Activated B cell treated with CpG ODN at 0.5 μM for 24 hours (primary cell): ENCODE results near the gene LPAR1. TPM values are rescaled to one million over a fixed set of nuclear protein-coding genes. Genes with fewer than 3 reads are reported as not detected.

ENCODE experiments used
- ATAC-seq: fragments of 200-7000 bp; cut with Tn5 transposase; one replicate; pipeline ENCODE4 v1.10.0; 2021; ENCODE audit warnings: low read depth, mild to moderate bottlenecking, moderate library complexity
- CTCF ChIA-PET: fragments of 350-600 bp; sonication (Branson Sonifier 250); formaldehyde crosslinking; loops from one replicate; lab custom pipeline; 2021; ENCODE audit warnings: antibody characterized with exemption; lab: Charles Lee
- POLR2A ChIA-PET: fragments of 350-600 bp; sonication (Branson Sonifier 250); formaldehyde crosslinking; loops from one replicate; lab custom pipeline; 2021; ENCODE audit warnings: antibody characterized with exemption; lab: Charles Lee
- DNase-seq: peaks from one replicate; pipeline ENCODE4 v3.0.0; 2022
- H3K27ac Mint-ChIP-seq: one replicate; pipeline ENCODE4 v1.8.0; 2020; ENCODE audit warnings: mixed read lengths
- H3K27me3 Mint-ChIP-seq: one replicate; pipeline ENCODE4 v1.8.0; 2021; ENCODE audit warnings: mixed read lengths
- H3K36me3 Mint-ChIP-seq: one replicate; pipeline ENCODE4 v1.8.0; 2021; ENCODE audit warnings: low read depth, mixed read lengths
- H3K4me1 Mint-ChIP-seq: one replicate; pipeline ENCODE4 v1.8.0; 2021; ENCODE audit warnings: mixed read lengths
- H3K4me3 Mint-ChIP-seq: one replicate; pipeline ENCODE4 v1.8.0; 2020; ENCODE audit warnings: mild to moderate bottlenecking, mixed read lengths
- H3K9me3 Mint-ChIP-seq: one replicate; pipeline ENCODE4 v1.8.0; 2020; ENCODE audit warnings: mixed read lengths
- CTCF ChIP-seq: fragments of 200-600 bp; IDR thresholded peaks from one replicate; pipeline ENCODE4 v1.8.0; 2022; ENCODE audit warnings: antibody characterized with exemption, mild to moderate bottlenecking
- intact Hi-C: fragments of 100-400 bp; cut with micrococcal nuclease; formaldehyde crosslinking; loops from one replicate; pipeline ENCODE4 v1.15.1; 2024
- total RNA-seq: library from RNA; stranded (reverse); gene quantifications from 2 replicates; pipeline ENCODE4 v1.2.3, GENCODE V29; 2022

LPAR1 gene
- total RNA-seq, 1 donor from 2014 or later, result not detected

GRCh38 chr9:110936719-110937452 lies 101.4 kb downstream of the LPAR1 start:
- peaks cover 4% of the 10 kb centered on the region for H3K9me3 Mint-ChIP-seq
- no peak overlapping the region for H3K4me3 Mint-ChIP-seq
- TF ChIP-seq CTCF, result no peak
- ATAC-seq (no peak), DNase-seq (no peak)
- H3K36me3 Mint-ChIP-seq, result no peaks in the 10 kb centered on the region
- H3K4me1 Mint-ChIP-seq, result peaks cover 5% of the 10 kb centered on the region
- H3K27ac Mint-ChIP-seq, result no peak overlapping the region
- intact Hi-C loops, result no loop called here
- peaks cover 2% of the 10 kb centered on the region for H3K27me3 Mint-ChIP-seq
- ChIA-PET CTCF (no interaction called here), POLR2A (no interaction called here)

- Mint-ChIP-seq H3K4me1 (peaks cover 5% of the 10 kb centered on the region), H3K36me3 (no peaks in the 10 kb centered on the region), H3K27me3 (peaks cover 2% of the 10 kb centered on the region), H3K27ac (no peak overlapping the region), H3K4me3 (no peak overlapping the region), H3K9me3 (peaks cover 6% of the 10 kb centered on the region)
- ChIA-PET CTCF (no interaction called here), POLR2A (no interaction called here)
- intact Hi-C loops, result no loop called here
- ATAC-seq (no peak), DNase-seq (no peak)
- TF ChIP-seq CTCF, result no peak
These were observed 102.0 kb downstream of the LPAR1 start for GRCh38 chr9:110936237-110936636.

- TF ChIP-seq CTCF, result no peak
- peaks cover 5% of the 10 kb centered on the region for H3K4me1 Mint-ChIP-seq
- H3K9me3 Mint-ChIP-seq, result peaks cover 6% of the 10 kb centered on the region
- no peak overlapping the region for H3K4me3 Mint-ChIP-seq
- DNase-seq (no peak), ATAC-seq (no peak)
- H3K27ac Mint-ChIP-seq, result no peak overlapping the region
- intact Hi-C loops, result no loop called here
- ChIA-PET POLR2A (no interaction called here), CTCF (no interaction called here)
- peaks cover 2% of the 10 kb centered on the region for H3K27me3 Mint-ChIP-seq
- H3K36me3 Mint-ChIP-seq, result no peaks in the 10 kb centered on the region
These were observed 102.4 kb downstream of the LPAR1 start for GRCh38 chr9:110935829-110936228.

- peaks cover 6% of the 10 kb centered on the region for H3K9me3 Mint-ChIP-seq
- DNase-seq, result no peak
- ChIA-PET POLR2A (no interaction called here), CTCF (no interaction called here)
- intact Hi-C loops, result no loop called here
- H3K27ac Mint-ChIP-seq, result no peak overlapping the region
- H3K36me3 Mint-ChIP-seq, result no peaks in the 10 kb centered on the region
- no peaks in the 10 kb centered on the region for H3K4me1 Mint-ChIP-seq
- no peak for TF ChIP-seq CTCF
- no peak overlapping the region for H3K4me3 Mint-ChIP-seq
- H3K27me3 Mint-ChIP-seq, result no peaks in the 10 kb centered on the region
- ATAC-seq, result no peak
These were observed 104.8 kb downstream of the LPAR1 start for GRCh38 chr9:110933350-110934001.

GRCh38 chr9:110932863-110933262 lies 105.4 kb downstream of the LPAR1 start:
- H3K4me1 Mint-ChIP-seq, result no peaks in the 10 kb centered on the region
- ATAC-seq (no peak), DNase-seq (no peak)
- no peaks in the 10 kb centered on the region for H3K27me3 Mint-ChIP-seq
- POLR2A ChIA-PET, result no interaction called here
- CTCF ChIA-PET, result no interaction called here
- H3K4me3 Mint-ChIP-seq, result no peak overlapping the region
- no peak for TF ChIP-seq CTCF
- no peaks in the 10 kb centered on the region for H3K36me3 Mint-ChIP-seq
- H3K9me3 Mint-ChIP-seq, result peaks cover 6% of the 10 kb centered on the region
- intact Hi-C loops, result no loop called here
- H3K27ac Mint-ChIP-seq, result no peak overlapping the region
